Measurements from ENCODE around the gene ANKRD16.
"Not testable (repeated sequence)": the region's sequence is repeated elsewhere in the genome, so short reads cannot be mapped to it uniquely, and the experiment has no call there.

ANKRD16 gene

DNA sequence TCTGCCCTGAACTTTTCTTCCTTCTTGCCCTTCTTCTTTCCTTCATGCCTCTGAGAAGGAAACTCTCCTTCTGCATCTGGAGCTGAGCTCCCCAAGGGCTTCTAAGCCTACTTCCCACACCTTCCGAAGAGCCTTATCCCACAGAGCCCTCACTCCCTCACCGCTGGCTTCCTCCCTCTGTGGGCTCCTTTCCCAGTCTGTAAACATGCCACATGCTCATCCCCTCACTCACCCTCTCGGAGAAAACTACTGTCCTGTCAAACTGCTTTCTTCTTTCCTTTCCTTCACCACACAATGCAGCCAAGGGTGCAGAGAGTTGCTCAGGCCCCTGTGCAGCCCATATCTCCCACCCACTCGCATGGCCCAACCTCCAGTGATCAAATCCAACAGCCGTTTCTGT, 18.1 kb downstream of the ANKRD16 start:
- DNase-seq = no peak

GRCh38 chr10:5869156-5869555, 20.5 kb downstream of the ANKRD16 start:
- no peak for DNase-seq

DNA sequence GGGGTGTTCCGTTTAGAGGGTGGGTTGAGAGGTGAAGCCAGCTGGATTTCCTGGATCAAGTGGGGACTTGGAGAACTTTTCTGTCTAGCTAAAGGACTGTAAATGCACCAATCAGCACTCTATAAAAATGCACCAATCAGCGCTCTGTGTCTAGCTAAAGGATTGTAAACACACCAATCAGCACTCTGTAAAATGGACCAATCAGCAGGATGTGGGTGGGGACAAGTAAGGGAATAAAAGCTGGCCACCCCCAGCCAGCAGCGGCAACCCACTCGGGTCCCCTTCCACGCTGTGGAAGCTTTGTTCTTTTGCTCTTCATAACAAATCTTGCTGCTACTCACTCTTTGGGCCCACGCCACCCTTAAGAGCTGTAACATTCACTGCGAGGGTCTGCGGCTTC, 21.3 kb downstream of the ANKRD16 start:
- DNase-seq = not testable (repeated sequence)

GRCh38 chr10:5867091-5867615, 22.5 kb downstream of the ANKRD16 start:
- not testable (repeated sequence) for DNase-seq

- not testable (repeated sequence) for DNase-seq
Measured at GRCh38 chr10:5866451-5867081, 23.1 kb downstream of the ANKRD16 start.

GRCh38 chr10:5862981-5863685, 26.6 kb downstream of the ANKRD16 start:
- DNase-seq = not testable (repeated sequence)

- DNase-seq = no peak
Measured at GRCh38 chr10:5862360-5862961, 27.2 kb downstream of the ANKRD16 start.

- DNase-seq = no peak
Measured at GRCh38 chr10:5860066-5860465, 29.6 kb downstream of the ANKRD16 start.

DNA sequence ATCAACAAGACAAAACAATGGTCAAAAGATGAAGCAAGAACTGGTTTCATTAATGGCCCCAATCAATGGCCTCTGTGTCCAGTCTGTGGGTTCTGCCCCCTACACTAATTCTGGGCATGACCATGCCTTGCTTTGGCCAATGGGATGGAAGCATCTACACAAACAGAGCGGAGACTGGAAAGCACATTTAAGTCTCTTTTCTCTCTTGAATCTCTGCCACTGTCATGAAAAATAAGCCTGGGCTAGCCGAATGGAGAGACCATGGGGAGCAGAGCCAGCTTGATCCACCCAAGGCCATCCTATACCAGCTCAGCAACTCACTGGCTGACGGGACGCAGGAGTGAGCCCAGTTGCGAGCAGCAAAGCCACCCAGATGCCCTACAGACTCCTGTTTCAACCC, 30.9 kb downstream of the ANKRD16 start:
- no peak for DNase-seq

DNA sequence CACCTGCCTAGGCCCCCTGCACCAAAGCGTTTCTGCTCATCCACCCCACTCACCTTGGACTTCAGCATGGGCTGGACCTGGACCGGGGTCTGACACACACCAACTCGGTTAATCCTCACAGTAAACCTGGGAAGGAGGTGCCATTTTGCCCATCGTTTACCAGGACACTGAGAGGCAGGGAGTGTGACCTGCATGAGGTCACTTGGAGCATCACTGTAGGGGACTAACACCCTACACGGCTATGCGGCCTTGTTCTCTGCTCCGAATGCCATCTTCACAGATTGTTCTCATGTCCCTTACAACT, 33.0 kb downstream of the ANKRD16 start:
- no peak for DNase-seq

- no peak for DNase-seq
Measured at GRCh38 chr10:5855979-5856700, 33.6 kb downstream of the ANKRD16 start.

DNA sequence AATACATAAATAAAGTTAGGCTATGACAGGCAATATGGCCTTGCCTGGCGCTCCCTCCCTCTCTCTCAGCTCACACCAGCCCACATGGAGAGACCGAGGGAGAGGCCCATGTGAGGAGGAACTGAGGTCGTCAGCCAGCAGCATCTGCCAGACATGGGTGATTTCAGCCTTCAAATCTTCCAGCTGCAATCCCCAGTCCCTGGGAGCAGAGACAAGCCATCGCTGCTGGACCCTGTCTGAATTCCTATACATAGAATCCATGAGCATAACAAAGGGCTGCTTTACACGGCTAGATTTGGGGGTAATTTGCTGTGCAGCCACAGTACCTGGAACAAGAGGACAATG, 35.6 kb downstream of the ANKRD16 start:
- no peak for DNase-seq

GRCh38 chr10:5846667-5847066, 43.0 kb downstream of the ANKRD16 start:
- DNase-seq = not testable (repeated sequence)

- DNase-seq = no peak
Measured at GRCh38 chr10:5844345-5845055, 45.2 kb downstream of the ANKRD16 start.

DNA sequence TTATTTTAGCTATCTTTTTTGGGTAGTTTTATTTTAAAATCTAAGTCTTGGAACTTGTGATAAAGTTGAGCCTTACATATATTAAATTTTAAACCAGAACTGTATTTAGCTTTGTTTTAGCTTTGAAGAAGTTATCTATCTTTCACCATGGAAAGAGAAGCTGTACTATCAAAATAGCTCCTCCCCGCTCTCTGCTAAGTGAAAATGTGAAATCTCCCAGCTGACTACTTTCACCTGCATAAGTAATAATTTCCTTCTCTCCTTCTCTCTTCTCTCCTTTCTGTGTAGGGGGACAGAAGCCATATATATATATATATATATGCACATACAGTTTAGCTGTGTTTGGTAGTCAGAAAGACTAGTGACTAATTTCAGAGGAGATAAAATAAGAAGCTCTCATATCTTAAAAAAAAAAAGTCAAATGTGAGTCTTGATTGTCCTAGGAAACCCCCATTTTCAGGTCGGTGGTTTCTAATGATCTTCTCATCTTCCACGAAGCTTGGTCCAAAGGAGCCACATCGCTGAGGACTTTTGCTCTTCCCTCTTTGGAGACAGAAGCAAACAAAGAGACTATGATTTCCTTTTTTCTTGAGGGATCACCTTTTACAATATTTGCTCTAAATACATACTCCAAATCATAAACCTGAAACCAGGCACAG, 45.9 kb downstream of the ANKRD16 start:
- DNase-seq = no peak

- no peak for DNase-seq
Measured at GRCh38 chr10:5841965-5842364, 47.7 kb downstream of the ANKRD16 start.

DNA sequence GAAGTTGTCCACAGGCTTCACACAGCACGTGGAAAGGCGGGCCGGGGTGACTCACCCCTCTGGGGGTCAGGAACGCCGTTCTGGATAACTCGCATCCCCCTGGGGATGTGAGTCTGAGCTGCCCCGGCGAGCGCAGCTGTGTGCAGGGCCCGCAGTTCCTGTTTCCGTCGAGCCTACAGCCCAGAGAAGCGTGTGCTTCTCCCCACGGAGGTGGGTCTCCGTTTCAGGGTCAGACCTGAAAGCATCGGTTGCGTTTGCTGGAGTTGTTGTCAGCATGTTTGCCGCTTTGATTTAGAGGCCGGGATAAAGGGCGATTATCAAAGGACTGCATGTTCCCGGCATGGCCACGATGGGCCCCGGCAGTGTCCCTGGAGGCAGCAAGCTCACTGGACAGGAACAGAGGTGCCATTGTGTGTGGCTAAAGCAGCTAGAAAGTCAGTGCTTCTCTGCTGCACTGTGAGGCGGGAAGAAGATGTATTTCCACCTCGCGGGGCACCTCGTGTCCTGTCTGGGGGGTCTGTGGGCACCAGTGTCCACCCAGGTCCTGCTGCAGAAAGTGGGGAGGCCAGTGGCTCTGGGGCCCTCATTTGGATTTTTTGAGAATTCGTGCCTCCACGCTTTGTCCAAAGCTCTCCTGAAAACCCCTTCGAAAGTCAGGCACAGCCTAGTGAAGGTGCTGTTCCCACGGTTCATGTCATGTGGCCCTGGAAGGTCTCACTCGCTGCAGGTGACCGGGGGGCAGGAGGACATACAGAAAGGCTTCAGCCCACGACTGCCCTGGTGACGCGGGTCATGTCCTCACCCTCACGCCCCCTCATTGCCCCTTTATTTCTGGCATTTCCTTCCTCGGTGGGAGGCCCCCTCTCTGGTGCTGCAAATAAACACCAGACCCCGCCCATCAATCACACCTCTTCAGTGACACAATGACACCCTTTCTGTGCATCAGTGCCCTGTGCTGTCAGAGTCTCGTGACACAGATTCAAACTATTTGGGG, 49.1 kb downstream of the ANKRD16 start:
- no peak for DNase-seq

DNA sequence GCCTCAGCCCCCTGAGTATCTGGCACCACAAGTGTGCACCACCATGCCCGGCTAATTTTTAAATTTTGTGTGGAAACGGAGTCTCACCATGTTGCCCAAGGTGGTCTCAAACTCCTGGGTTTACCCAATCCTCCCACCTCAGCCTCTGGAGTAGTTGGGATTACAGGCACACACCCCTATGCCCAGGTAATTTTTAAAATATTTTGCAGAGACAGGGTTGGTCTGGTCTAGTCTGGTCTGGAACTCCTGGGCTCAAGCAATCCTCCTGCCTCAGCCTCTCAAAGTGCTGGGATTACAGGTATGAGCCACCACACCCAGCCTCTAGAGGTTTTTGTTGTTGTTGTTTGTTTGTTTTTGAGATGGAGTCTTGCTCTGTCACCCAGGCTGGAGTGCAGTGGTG, 53.5 kb downstream of the ANKRD16 start:
- not testable (repeated sequence) for DNase-seq

DNA sequence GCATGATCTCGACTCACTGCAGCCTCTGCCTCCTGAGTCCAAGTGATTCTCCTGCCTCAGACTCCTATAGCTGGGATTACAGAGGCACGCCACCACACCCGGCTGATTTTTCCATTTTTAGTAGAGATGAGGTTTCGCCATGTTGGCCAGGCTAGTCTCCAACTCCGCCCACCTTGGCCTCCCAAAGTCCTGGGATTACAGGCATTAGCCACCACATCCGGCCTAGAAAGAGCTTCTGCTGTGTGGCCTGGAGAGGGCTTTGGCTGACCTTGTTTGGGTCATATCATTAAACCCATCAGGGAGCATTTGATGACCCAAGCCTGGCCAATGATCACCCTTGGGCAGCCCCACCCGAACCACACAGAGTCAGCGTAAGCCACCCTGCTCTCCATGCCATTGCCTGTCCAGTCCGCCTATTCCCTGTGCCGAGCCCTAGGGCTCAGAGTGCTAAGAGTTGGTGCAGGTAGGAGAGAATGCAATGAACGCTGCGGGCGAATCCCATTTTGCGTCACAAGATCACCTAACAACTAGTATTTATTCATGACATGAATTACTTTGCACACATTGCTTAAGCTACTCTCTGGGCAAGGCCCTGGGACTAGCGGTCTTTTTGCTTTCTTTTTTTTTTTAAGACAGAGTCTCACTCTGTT, 54.1 kb downstream of the ANKRD16 start:
- no peak for DNase-seq

DNA sequence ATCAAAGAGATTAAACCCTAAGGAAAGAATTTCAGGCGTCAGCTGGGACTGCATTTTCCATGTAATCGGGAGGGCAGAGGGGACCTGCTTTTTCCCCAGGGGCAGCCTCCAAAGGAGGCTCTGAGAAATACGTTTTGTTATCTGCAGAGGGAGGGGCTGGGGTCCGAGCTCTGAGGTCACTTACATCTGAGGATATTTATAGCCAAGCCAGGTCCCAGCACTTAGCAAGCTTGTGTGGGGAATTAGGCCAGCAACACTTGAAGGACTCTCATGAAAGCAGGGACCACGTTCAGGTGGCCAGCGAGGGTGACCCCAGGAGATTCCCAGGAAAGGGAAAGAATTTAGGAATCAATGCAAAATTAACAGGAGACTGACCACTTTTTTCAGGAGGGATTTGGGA, 55.9 kb downstream of the ANKRD16 start:
- DNase-seq = no peak

- DNase-seq = no peak
Measured at GRCh38 chr10:5832946-5833345, 56.7 kb downstream of the ANKRD16 start.

Measured in stimulated activated CD4-positive, alpha-beta T cell treated with anti-CD3 and anti-CD28 coated beads, Interleukin-12 subunit alpha, Interleukin-12 subunit beta, amount 100 ng/mL, for 4 hours (primary cell).